GM10266 (cell line): Measurements from ENCODE around the gene METRN.

Source experiments
- DNase-seq: peaks from one replicate; pipeline ENCODE4 v3.0.0; 2012; ENCODE audit errors: extremely low spot score
- CTCF ChIP-seq: IDR thresholded peaks from 2 replicates; pipeline ENCODE4 v1.5.1; 2012; ENCODE audit warnings: mild to moderate bottlenecking, low read depth; ENCODE audit not compliant: control insufficient read depth, insufficient read depth; ENCODE audit errors: missing control alignments

METRN gene

GRCh38 chr16:704552-705380, 10.2 kb upstream of the METRN start:
- TF ChIP-seq CTCF, result no peak
- no peak for DNase-seq

DNA sequence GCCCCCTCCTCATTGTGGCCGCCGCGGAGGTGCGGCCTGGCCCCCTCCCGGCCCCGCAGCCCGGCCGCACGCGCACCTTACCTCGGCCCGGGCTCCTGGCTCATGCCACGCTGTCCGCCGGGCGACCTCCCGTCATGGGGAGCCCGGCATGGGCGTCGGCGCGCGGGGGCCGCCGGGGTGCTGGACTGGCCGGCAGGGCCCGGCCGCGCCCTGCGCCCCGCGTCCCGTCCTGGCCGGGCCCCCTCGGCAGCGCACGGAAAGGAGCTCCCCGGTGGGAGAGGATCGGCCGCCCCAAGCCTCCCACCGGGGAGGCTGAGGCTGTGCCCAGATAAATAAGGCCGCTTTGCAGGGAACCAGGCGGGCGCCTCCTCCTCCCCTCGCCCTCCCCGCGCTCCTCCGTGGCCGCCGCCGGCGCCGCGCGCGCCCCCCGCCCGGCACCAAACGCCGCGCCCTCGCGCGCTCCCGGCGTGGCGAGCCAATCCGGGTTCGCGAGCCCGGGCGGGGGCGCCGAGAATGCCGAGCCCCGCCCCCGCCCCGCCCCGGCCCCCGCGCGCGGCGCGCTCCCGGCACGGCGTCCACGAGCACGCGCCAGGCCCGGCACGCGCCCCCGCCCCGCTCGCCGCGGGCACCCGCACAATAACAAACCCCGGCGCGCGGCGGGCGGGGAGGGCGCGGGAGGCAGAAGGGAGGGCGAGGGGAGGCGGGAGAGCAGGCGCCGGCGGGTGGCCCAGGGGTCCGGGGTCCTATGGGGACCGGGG, 9.3 kb upstream of the METRN start, which contains the start of gene FBXL16:
Gene FBXL16, minus strand, starts transcription at position 371 of the 758 bp plus-strand sequence. CDS start 8,396 bp downstream, outside the sequence.
- no peak for TF ChIP-seq CTCF
- no peak for DNase-seq

DNA sequence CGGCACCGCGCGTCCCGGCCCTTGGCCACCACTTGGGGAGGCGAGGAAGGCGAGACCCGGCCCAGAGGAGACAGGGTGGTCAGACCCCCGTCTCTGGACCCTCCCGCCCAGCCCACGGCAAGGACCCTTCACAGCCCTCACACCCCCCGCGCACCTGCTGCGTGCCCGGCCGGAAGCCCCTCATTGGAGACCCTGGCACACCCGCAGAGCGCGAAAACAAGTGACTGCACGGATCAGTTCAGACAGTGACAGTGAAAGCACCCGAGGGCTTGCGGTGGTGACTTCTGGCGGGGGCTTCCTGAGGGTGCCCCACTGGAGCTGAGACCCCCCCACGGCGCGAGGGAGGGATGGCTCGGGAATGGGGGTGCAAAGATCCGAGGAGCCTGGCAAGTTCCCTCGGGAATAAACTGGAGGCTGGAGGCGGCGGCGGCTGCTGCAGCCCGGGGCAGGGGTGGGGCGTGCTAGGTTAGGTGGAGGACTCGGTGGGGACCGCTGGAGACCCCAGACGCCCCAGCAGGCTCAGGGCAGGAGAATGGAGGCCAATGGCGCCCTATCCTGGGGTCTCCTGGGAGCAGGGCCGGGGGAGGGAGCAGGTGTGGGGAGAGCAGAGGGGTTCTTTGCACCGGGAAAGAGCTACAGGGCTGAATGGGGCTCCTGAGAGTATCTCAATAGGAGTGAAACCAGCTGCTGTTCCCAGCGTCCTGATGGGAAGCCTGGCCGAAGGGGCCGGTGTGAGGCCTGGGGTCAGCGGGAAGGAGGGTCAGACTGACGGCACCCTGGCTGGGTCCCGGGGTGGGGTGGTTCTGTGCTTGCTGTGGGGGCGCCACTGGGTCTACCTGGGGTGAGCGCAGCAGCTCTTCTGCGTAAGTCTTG, 8.5 kb upstream of the METRN start:
- TF ChIP-seq CTCF, result no peak
- DNase-seq, result no peak

DNA sequence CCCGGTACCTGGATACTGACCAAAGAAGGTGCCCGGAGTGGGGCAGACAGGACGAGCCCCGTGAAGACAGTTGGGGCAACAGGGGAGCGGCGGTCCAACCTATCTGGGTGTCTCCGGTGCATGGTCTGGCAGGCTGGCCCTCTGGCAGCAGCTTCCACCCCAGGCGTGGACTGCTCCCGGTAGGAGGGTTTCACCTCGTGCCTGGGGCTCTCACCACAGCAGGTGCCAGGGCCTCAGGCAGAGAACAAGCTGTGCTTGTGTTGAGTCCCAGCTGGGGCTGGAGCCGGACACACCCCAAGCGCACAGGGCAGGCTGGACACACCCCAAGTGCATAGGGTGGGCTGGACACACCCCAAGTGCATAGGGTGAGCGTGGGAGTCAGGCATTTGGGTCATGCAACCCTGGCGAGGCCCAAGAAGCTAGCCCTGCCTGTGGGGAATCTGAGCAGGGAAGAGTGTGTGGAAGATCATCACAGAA, 7.8 kb upstream of the METRN start:
- DNase-seq, result no peak
- no peak for TF ChIP-seq CTCF

- no peak for TF ChIP-seq CTCF
- DNase-seq, result no peak
Observed at GRCh38 chr16:708019-708418, 6.9 kb upstream of the METRN start.

DNA sequence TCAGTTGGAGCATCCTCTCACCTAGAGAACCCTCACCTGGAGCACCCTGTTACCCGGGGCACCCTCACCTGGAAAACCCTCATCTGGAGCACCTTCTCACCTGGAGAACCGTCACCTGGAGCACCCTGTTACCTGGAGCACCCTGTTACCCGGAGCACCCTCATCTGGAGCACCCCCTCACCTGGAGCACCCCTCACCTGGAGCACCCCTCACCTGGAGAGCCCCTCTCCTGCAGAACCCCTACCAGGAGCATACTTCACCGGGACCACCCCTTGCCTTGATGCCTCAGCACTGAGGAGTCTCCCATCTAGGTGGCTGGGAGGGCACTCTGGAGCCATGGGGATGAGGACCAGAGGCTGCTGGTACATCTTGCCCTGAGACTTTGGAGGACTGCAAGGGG, 6.0 kb upstream of the METRN start:
- no peak for TF ChIP-seq CTCF
- no peak for DNase-seq
